Stimulated activated CD8-positive, alpha-beta memory T cell treated with anti-CD3 and anti-CD28 coated beads, Interleukin-7, amount 100 ng/mL, for 24 hours (primary cell): ENCODE results near the gene TMEM141.
"Not testable (repeated sequence)": the region's sequence is repeated elsewhere in the genome, so short reads cannot be mapped to it uniquely, and the experiment has no call there.

ENCODE experiments used
- DNase-seq: peaks from one replicate; pipeline ENCODE4 v3.0.0-alpha.2; 2020; ENCODE audit warnings: low read depth

TMEM141 gene

GRCh38 chr9:136755302-136756133, 35.6 kb upstream of the TMEM141 start:
- not testable (repeated sequence) for DNase-seq

DNA sequence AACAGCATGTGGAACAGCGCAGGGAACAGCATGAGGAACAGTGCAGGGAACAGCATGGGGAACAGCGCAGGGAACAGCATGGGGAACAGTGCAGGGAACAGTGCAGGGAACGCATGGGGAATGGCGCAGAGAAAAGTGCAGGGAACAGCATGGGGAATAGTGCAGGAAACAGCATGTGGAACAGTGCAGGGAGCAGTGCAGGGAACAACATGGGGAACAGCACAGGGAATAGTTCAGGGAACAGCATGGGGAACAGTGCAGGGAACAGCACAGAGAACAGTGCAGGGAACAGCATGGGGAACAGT, 35.1 kb upstream of the TMEM141 start:
- no peak for DNase-seq

- no peak for DNase-seq
Measured at GRCh38 chr9:136756836-136757235, 34.3 kb upstream of the TMEM141 start.

GRCh38 chr9:136757328-136757727, 33.8 kb upstream of the TMEM141 start:
- no peak for DNase-seq

- no peak for DNase-seq
Measured at GRCh38 chr9:136757751-136758140, 33.4 kb upstream of the TMEM141 start.

GRCh38 chr9:136759001-136759400, 32.1 kb upstream of the TMEM141 start:
- no peak for DNase-seq

DNA sequence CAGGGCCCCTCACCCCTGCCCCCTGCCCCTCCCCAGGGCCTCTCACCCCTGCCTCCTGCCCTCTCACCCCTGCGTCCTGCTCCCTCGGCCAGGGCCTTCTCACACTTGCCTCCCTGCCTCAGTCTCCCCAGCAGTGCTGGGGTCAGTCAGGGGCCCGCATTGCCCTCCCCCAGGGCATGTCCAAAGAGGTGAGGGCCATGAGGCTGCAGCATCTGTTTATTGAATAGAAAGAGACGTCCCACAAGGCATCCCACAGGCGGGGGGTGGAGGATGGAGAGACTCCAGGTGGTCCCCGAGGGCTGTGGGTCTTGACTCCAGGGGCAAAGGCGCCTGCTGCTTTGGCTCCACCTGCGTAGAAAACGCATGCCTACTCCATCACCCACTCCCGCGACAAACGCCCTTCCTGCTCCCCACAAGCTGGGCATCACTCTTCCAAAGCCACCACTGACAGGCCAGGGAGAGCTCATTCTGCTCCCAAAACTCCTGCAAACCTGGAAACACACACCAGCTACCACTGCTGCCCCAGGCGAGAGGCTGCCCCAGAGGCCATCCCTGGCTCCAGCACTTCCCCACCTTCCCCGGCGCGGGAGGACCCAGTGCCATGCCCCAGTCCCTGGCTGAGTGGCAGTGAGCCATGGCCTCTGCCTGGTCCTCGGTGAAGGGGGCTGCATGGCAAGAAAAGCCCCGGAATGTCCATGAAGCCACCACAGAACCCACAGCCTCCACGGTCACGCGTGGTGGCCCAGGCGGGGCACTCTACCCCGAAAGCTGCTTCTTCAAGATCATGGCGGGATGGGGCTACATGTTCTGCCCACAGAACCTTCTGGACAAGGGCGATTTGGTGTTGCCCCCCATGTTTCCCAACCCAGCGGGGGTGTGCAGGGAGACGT, 31.5 kb upstream of the TMEM141 start:
- no peak for DNase-seq

- no peak for DNase-seq
Measured at GRCh38 chr9:136760424-136760823, 30.7 kb upstream of the TMEM141 start.

DNA sequence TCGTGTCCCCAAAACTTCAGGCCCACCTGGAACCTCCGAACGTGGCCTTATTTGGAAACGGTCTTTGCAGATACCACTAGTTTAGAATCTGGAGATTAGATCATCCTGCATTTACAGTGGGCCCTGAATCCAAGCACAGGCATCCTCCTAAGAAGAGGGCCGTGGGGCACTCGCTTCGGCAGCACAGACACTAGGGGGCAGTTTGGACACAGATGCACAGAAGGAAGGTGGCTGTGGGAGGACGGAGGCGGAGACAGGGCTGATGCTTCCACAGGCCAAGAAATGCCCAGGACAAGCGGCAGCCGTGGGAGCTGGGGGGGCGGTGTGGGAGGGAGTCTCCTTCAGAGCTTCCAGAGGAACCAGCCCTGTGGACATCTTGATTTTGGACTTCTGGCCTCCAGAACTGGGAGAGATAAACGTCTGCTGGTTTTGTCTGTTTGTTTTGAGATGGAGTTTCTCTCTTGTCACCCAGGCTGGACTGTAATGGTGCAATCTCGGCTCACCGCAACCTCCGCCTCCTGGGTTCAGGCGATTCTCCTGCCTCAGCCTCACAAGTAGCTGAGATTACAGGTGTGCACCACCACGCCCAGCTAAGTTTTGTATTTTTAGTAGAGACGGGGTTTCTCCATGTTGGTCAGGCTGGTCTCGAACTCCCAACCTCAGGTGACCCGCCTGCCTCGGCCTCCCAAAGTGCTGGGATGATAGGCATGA, 30.2 kb upstream of the TMEM141 start:
- not testable (repeated sequence) for DNase-seq

GRCh38 chr9:136761545-136761981, 29.6 kb upstream of the TMEM141 start:
- no peak for DNase-seq

GRCh38 chr9:136762221-136762691, 28.9 kb upstream of the TMEM141 start:
- no peak for DNase-seq

DNA sequence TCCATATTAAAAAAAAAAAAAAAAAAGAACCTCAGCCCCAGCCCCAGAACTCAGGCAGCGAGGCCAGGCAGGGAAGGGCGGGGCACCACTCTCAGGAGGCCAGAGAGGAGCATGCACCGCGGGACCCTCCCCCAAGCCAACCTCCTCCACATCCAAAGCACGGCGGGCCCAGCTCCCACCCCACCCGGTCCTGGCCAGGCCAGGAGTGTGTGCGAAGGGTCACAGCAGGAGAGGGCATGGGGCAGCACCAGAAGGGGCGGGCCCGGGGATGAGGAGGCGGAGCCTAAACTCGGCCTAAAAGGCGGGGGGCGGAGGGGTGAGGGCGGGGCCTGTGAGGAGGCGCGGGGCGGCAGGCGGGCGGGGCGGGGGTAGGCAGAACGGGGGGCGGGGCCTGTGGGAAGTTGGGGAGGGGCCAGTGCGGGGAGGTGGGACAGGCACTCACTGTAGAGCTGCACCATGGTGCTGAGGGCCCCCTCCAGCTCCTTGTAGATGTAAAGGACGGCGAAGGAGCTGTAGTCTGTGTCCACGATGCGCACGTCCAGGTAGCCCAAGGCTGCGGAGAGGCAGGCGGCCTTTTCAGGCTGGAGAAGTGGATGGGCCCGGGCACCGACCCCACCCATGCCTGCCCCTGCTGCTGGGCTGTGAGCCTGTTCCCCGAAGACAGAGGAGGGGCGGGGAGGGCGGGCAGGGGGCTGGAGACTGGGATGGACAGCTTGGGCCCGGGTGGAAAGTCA, 28.1 kb upstream of the TMEM141 start:
- DNase-seq: peak; percentile 27

DNA sequence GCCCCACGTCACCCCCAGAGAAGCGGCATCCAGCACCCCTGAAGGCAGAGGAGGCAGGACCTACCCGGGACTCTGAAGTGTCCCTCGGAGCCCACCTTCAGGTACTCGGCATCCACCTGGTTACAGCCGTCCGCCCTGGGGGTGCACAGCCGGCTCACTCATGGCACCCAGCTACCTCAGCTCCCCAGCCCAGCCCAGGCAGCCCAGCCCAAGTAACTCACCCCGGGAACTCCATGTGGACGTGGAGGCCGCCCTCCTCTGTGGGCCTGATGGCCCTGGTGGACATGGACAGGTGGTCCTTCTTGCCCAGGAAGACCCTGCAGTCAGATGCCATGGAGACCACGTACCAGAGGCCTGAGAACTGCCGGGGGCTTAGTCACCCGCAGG, 27.5 kb upstream of the TMEM141 start:
- no peak for DNase-seq

DNA sequence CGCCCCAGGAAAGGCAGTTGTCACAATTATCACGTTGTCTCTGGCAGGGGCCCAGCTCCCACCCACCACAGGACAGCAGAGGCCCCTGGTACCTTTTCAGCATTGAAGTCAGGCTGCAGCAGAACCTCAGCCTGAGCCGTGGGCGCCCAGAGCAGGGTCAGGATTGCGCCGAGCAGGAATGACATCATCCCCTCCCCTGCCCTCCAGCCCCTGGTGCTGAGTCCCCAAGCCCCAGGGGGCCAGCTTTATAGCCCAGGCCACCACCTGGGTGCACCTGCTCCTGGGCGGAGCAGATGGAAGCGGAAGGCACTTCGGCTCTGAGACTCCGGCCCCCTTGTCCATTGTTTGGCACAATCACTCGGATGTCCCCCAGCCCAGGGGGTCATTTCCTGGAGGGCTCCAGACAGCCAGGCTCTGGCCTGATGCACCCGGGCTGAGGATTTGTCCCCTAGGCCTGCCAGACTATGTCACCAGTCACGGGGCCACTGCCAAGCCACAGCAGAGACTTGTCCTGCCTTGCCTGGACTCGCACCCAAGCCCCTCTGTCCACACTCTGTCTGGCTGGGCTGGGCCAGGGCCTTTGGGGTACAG, 26.7 kb upstream of the TMEM141 start, which contains the start of gene LCN15:
TSS of gene LCN15 (minus strand) at position 218 of the 591 bp plus-strand sequence. CDS start at position 188, 30 bp downstream.
- DNase-seq: no peak

GRCh38 chr9:136765041-136765440, 26.1 kb upstream of the TMEM141 start:
- no peak for DNase-seq

- DNase-seq: not testable (repeated sequence)
Measured at GRCh38 chr9:136765745-136766409, 25.3 kb upstream of the TMEM141 start.

- not testable (repeated sequence) for DNase-seq
Measured at GRCh38 chr9:136766410-136767120, 24.6 kb upstream of the TMEM141 start.

DNA sequence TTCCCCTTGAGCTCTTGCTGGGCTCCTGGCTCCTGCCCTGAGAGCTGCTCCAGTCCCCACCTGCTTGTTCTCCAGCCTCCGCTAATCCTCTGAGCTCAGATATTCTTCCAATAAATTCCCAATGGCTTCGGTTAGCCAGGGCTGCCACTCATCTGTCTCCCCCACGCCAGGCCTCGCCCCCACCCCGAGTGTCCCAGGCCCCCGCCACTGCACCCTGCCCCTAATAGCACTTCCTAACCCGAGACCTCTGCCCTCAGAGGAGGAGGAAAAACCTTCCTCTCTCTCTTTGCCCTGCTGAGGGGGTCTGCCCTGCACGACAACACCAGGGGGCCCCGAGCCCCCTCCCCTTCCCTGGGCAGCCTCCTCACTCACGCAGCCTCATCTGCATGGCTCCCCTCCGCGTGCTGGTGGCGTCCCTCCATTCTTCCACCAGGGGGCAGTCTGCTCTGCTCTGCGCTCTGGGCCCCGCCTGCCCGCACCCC, 21.4 kb upstream of the TMEM141 start:
- no peak for DNase-seq

GRCh38 chr9:136771907-136772415, 19.2 kb upstream of the TMEM141 start:
- no peak for DNase-seq
